RWPE1 (cell line): ENCODE results near the gene PPFIBP1.
A peak's percentile ranks its signal among the peaks of the same experiment; 100 is the strongest.

ENCODE experiments used
- CTCF ChIA-PET: fragments of 350-600 bp; sonication (Branson Sonifier 250); formaldehyde crosslinking; extraction: SDS; loops from one replicate; lab custom pipeline; 2021; lab: Yijun Ruan, JAX
- POLR2A ChIA-PET: fragments of 400-600 bp; formaldehyde crosslinking; extraction: SDS; loops from one replicate; lab custom pipeline; 2020; ENCODE audit warnings: antibody characterized with exemption; ENCODE audit not compliant: low non-redundant PET; lab: Yijun Ruan, JAX
- DNase-seq: peaks from one replicate; pipeline ENCODE4 v3.0.0; 2012; ENCODE audit warnings: low spot score
- H3K27ac ChIP-seq: fragments of 450-650 bp; 2 replicates; pipeline ENCODE4 v1.5.1; 2017
- CTCF ChIP-seq: fragments of 450-650 bp; conservative IDR thresholded peaks from 2 replicates; pipeline ENCODE4 v1.5.1; 2017; ENCODE audit warnings: low read depth, mild to moderate bottlenecking

The PPFIBP1 gene

GRCh38 chr12:27696864-27697564 lies 173.0 kb downstream of the PPFIBP1 start:
- POLR2A ChIA-PET: no interaction called here
- TF ChIP-seq CTCF: no peak

GRCh38 chr12:27703720-27704452 lies 179.9 kb downstream of the PPFIBP1 start:
- ChIA-PET POLR2A (no interaction called here), CTCF (interaction anchor here (0.5 to 1.1 kb wide), 3 partner anchors 106 to 909 kb away, joined by 3 read pairs; no protein-coding TSS in a partner anchor)
- H3K27ac ChIP-seq: no peak overlapping the region
- peak; percentile 55 for TF ChIP-seq CTCF
- peak; percentile 56 for DNase-seq

More at GRCh38 chr12:27696864-27697564, 173.0 kb downstream of the PPFIBP1 start:
- no peak for DNase-seq
- CTCF ChIA-PET: no interaction called here
- no peak overlapping the region for H3K27ac ChIP-seq

GRCh38 chr12:27705263-27705662 lies 181.3 kb downstream of the PPFIBP1 start:
- TF ChIP-seq CTCF: no peak
- H3K27ac ChIP-seq: no peak overlapping the region
- ChIA-PET POLR2A (no interaction called here), CTCF (interaction anchor here (0.6 kb wide), 1 partner anchor 269 kb away, joined by 3 read pairs; no protein-coding TSS in a partner anchor)
- DNase-seq: no peak

- ChIA-PET POLR2A (no interaction called here), CTCF (interaction anchor here (0.5 to 0.7 kb wide), 2 partner anchors 16 to 383 kb away, joined by 3 to 5 read pairs; no protein-coding TSS in a partner anchor)
- H3K27ac ChIP-seq: 0 out of 2 replicates have a peak overlapping the region, but pooled peaks have one; percentile 36
- no peak for TF ChIP-seq CTCF
- no peak for DNase-seq
Observed at GRCh38 chr12:27707216-27707615, 183.2 kb downstream of the PPFIBP1 start.

- no peak for TF ChIP-seq CTCF
Observed at GRCh38 chr12:27709212-27709931, 185.4 kb downstream of the PPFIBP1 start.

More at GRCh38 chr12:27709212-27709931, 185.4 kb downstream of the PPFIBP1 start:
- CTCF ChIA-PET: interaction anchor here (0.6 to 1.0 kb wide), 3 partner anchors 10 to 412 kb away, joined by 3 read pairs; no protein-coding TSS in a partner anchor
- DNase-seq: no peak
- POLR2A ChIA-PET: no interaction called here
- 0 out of 2 replicates have a peak overlapping the region, but pooled peaks have one; percentile 22 for H3K27ac ChIP-seq
